BJ (cell line): ENCODE data around the gene MYO3B. TPM values are rescaled to one million over a fixed set of nuclear protein-coding genes. Genes with fewer than 3 reads are reported as not detected.

Source experiments
- CTCF ChIA-PET: fragments of 350-600 bp; formaldehyde crosslinking; extraction: SDS; loops from one replicate; lab custom pipeline; 2021; ENCODE audit warnings: antibody characterized with exemption, inconsistent platforms; lab: Yijun Ruan, JAX
- POLR2A ChIA-PET: fragments of 300-600 bp; sonication (Branson Sonifier 250); formaldehyde crosslinking; extraction: SDS; loops from one replicate; lab custom pipeline; 2021; ENCODE audit warnings: antibody characterized with exemption; lab: Charles Lee
- DNase-seq: peaks from one replicate; pipeline ENCODE4 v3.0.0-alpha.2; 2011; ENCODE audit warnings: low read depth
- H3K27me3 ChIP-seq: 2 replicates; pipeline ENCODE4 v1.6.0; 2011; ENCODE audit warnings: low read length; ENCODE audit not compliant: control insufficient read depth, insufficient read depth
- H3K36me3 ChIP-seq: 2 replicates; pipeline ENCODE4 v1.5.1; 2011; ENCODE audit warnings: low read length; ENCODE audit not compliant: control insufficient read depth, insufficient read depth
- H3K4me3 ChIP-seq: 2 replicates; pipeline ENCODE4 v1.5.1; 2011; ENCODE audit warnings: low read depth, mild to moderate bottlenecking, control low read depth, low read length
- CTCF ChIP-seq: IDR thresholded peaks from 2 replicates; pipeline ENCODE4 v1.5.1; 2011; ENCODE audit warnings: low read depth, mild to moderate bottlenecking, control low read depth, inconsistent platforms, low read length, moderate library complexity; ENCODE audit not compliant: insufficient read depth
- polyA plus RNA-seq: library from polyadenylated mRNA; depleted of rRNA; stranded (reverse); fragments of >200 nt; gene quantifications from 2 replicates; pipeline ENCODE4 v1.2.3, GENCODE V29; 2011

MYO3B gene
- polyA plus RNA-seq, 1 experiment = not detected

- Histone ChIP-seq H3K36me3 (no peaks in the 10 kb centered on the region), H3K27me3 (no peaks in the 10 kb centered on the region), H3K4me3 (no peak overlapping the region)
- TF ChIP-seq CTCF = no peak
- DNase-seq = no peak
- CTCF ChIA-PET = interaction anchor here (0.7 kb wide), 1 partner anchor 236 kb away, joined by 3 read pairs; no protein-coding TSS in a partner anchor
- POLR2A ChIA-PET = no interaction called here
These were observed 399.4 kb downstream of the MYO3B start for GRCh38 chr2:170577356-170577755.

- DNase-seq = no peak
- Histone ChIP-seq H3K36me3 (no peaks in the 10 kb centered on the region), H3K4me3 (no peak overlapping the region), H3K27me3 (no peaks in the 10 kb centered on the region)
- CTCF ChIA-PET = no interaction called here
- POLR2A ChIA-PET = no interaction called here
- no peak for TF ChIP-seq CTCF
These were observed 400.7 kb downstream of the MYO3B start for GRCh38 chr2:170578606-170579005.

- H3K36me3 ChIP-seq = no peaks in the 10 kb centered on the region
- TF ChIP-seq CTCF = no peak
- H3K27me3 ChIP-seq = no peaks in the 10 kb centered on the region
- no peak overlapping the region for H3K4me3 ChIP-seq
- POLR2A ChIA-PET = no interaction called here
- DNase-seq = no peak
- CTCF ChIA-PET = no interaction called here
These were observed 401.6 kb downstream of the MYO3B start for GRCh38 chr2:170579511-170579910.

GRCh38 chr2:170582313-170582712 lies 404.4 kb downstream of the MYO3B start:
- no peaks in the 10 kb centered on the region for H3K36me3 ChIP-seq
- H3K4me3 ChIP-seq = no peak overlapping the region
- ChIA-PET POLR2A (no interaction called here), CTCF (no interaction called here)
- no peaks in the 10 kb centered on the region for H3K27me3 ChIP-seq
- DNase-seq = no peak
- no peak for TF ChIP-seq CTCF

- no peak for DNase-seq
- Histone ChIP-seq H3K4me3 (no peak overlapping the region), H3K27me3 (no peaks in the 10 kb centered on the region), H3K36me3 (no peaks in the 10 kb centered on the region)
- ChIA-PET CTCF (no interaction called here), POLR2A (no interaction called here)
- no peak for TF ChIP-seq CTCF
These were observed 405.0 kb downstream of the MYO3B start for GRCh38 chr2:170582751-170583463.
